CD8-positive, alpha-beta memory T cell (primary cell): ENCODE data around the gene TP73. TPM values are rescaled to one million over a fixed set of nuclear protein-coding genes. Genes with fewer than 3 reads are reported as not detected.

Experiments
- CTCF ChIA-PET: fragments of 350-600 bp; sonication (Branson Sonifier 250); formaldehyde crosslinking; loops from one replicate; lab custom pipeline; 2021; ENCODE audit warnings: antibody characterized with exemption; lab: Charles Lee
- POLR2A ChIA-PET: fragments of 350-600 bp; sonication (Branson Sonifier 250); formaldehyde crosslinking; loops from one replicate; lab custom pipeline; 2021; ENCODE audit warnings: antibody characterized with exemption; lab: Charles Lee
- DNase-seq, 5 donors: peaks; one replicate each; pipeline versions ENCODE4 v3.0.0 to v3.0.0-alpha.2; 2020 to 2022; ENCODE audit warnings: mixed read lengths in 1 of 5
- H3K27ac ChIP-seq: one replicate; pipeline ENCODE4 v1.7.0; 2013; ENCODE audit warnings: low read depth, mild to moderate bottlenecking, low read length, moderate library complexity
- H3K27me3 ChIP-seq: 2 replicates; pipeline ENCODE4 v1.7.0; 2013; ENCODE audit warnings: low read length, mild to moderate bottlenecking; ENCODE audit not compliant: insufficient read depth, poor library complexity, severe bottlenecking
- H3K36me3 ChIP-seq: 2 replicates; pipeline ENCODE4 v1.7.0; 2013; ENCODE audit warnings: mild to moderate bottlenecking, low read length, moderate library complexity; ENCODE audit not compliant: insufficient read depth
- H3K4me1 ChIP-seq: 2 replicates; pipeline ENCODE4 v1.7.0; 2013; ENCODE audit warnings: mild to moderate bottlenecking, low read length, moderate library complexity; ENCODE audit not compliant: insufficient read depth
- H3K4me3 ChIP-seq: 2 replicates; pipeline ENCODE4 v1.7.0; 2013; ENCODE audit warnings: mild to moderate bottlenecking, low read length
- H3K9me3 ChIP-seq: 2 replicates; pipeline ENCODE4 v1.7.0; 2013; ENCODE audit warnings: mild to moderate bottlenecking, low read length
- H3K27ac Mint-ChIP-seq, 8 donors: one replicate each; pipeline ENCODE4 v1.8.0; 2020 to 2021; ENCODE audit warnings: mixed read lengths in 8 of 8, mild to moderate bottlenecking in 6 of 8, inconsistent platforms in 3 of 8, moderate library complexity in 3 of 8
- H3K27me3 Mint-ChIP-seq, 2 donors: one replicate each; pipeline ENCODE4 v1.8.0; 2020 to 2021; ENCODE audit warnings: mixed read lengths in 2 of 2, mild to moderate bottlenecking in 1 of 2, moderate library complexity in 1 of 2
- H3K36me3 Mint-ChIP-seq, 3 donors: one replicate each; pipeline ENCODE4 v1.8.0; 2020 to 2021; ENCODE audit warnings: mixed read lengths in 3 of 3, inconsistent platforms in 1 of 3, mild to moderate bottlenecking in 1 of 3
- H3K4me1 Mint-ChIP-seq, 3 donors: one replicate each; pipeline ENCODE4 v1.8.0; 2020 to 2021; ENCODE audit warnings: mixed read lengths in 3 of 3, inconsistent platforms in 1 of 3, mild to moderate bottlenecking in 1 of 3
- H3K4me3 Mint-ChIP-seq, 7 donors: one replicate each; pipeline ENCODE4 v1.8.0; 2020 to 2021; ENCODE audit warnings: mixed read lengths in 7 of 7, mild to moderate bottlenecking in 6 of 7, moderate library complexity in 4 of 7, inconsistent platforms in 2 of 7
- H3K9me3 Mint-ChIP-seq, 5 donors: one replicate each; pipeline ENCODE4 v1.8.0; 2020 to 2022; ENCODE audit warnings: mixed read lengths in 5 of 5, mild to moderate bottlenecking in 3 of 5, moderate library complexity in 2 of 5, inconsistent platforms in 1 of 5
- polyA plus RNA-seq: library from polyadenylated mRNA; unstranded; fragments of 300-500 nt; fragmentation: Illumina TruSeq; gene quantifications from one replicate; pipeline ENCODE4 v1.2.3, GENCODE V29; 2021
- total RNA-seq, 2 experiments: library from RNA; stranded (reverse); gene quantifications; one replicate each; pipeline ENCODE4 v1.2.3, GENCODE V29; 2021

The TP73 gene
- total and polyA plus RNA-seq, 3 experiments from 2014 or later: 0.20 to 0.63 (median 0.49) TPM

DNA sequence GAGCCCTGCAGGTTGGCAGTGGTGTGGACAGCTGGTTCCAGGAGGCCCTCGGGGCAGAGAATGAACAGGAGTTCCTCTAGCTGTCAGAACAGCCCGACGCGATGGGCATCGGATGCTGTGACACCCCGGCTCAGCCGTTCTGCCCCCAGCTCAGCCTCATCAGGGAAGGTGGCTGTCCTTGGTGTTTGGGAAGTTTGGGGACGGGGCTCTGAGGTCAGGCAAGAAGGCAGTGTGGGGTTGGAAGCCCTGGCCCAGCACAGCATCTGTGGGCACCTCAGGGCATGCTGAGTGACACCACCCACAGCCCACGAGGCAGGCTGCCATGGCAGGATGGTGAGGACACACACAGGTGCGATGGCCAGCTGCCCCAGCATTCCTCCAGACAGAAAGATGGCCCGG, 59.1 kb downstream of the TP73 start:
- H3K4me1 ChIP-seq: no peaks in the 10 kb centered on the region
- no peak for DNase-seq
- ChIA-PET CTCF (interaction anchor here (0.5 kb wide), 1 partner anchor 286 kb away, joined by 3 read pairs; no protein-coding TSS in a partner anchor), POLR2A (no interaction called here)
- H3K36me3 ChIP-seq: no peaks in the 10 kb centered on the region
- no peak overlapping the region for H3K4me3 ChIP-seq
- no peaks in the 10 kb centered on the region for H3K4me1 Mint-ChIP-seq
- H3K9me3 Mint-ChIP-seq: no peaks in the 10 kb centered on the region
- no peaks in the 10 kb centered on the region for H3K27me3 ChIP-seq
- no peak overlapping the region for H3K4me3 Mint-ChIP-seq
- H3K9me3 ChIP-seq: no peaks in the 10 kb centered on the region
- H3K27ac ChIP-seq: no peak overlapping the region
- H3K36me3 Mint-ChIP-seq: no peaks in the 10 kb centered on the region
- H3K27me3 Mint-ChIP-seq: peaks cover 8 to 35% of the 10 kb centered on the region in 2 donors
- H3K27ac Mint-ChIP-seq: no peak overlapping the region

DNA sequence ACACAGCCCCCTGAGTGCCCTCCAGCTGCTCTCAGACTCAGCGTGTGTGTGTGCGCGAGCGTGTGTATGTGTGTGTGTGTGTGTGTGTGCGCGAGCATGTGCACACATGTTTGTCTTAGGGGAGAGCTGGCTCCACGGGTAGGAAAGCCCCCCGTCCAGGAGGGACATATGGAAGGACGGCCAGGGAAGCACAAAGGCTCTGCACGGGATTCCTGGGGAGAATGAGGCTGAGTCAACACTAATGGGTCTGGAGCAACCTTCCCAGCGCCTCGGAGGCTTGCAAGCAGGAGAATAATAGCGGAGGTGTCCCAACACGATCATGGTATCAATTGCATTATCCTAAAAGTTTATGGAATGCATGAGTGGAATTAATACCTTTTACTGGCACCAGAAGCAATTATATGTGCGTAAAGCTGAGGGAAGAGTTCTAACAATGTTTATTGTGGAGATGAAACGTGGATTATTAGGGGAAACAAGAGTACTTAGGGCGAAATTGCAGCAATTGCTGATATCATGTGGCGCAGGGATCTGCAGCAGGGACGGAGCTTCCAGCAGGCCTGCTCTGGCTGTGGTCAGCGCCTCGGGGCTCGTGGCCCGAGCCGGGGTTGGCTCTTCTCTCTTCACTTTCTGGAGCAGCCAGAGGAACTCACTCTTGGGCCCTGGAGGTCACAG, 59.6 kb downstream of the TP73 start:
- no peak for DNase-seq
- POLR2A ChIA-PET: no interaction called here
- Mint-ChIP-seq H3K4me3 (no peak overlapping the region), H3K36me3 (no peaks in the 10 kb centered on the region), H3K27me3 (peaks cover 9 to 39% of the 10 kb centered on the region in 2 donors), H3K27ac (no peak overlapping the region), H3K4me1 (no peaks in the 10 kb centered on the region), H3K9me3 (no peaks in the 10 kb centered on the region)
- CTCF ChIA-PET: interaction anchor here (0.5 kb wide), 1 partner anchor 287 kb away, joined by 3 read pairs; no protein-coding TSS in a partner anchor
- Histone ChIP-seq H3K36me3 (no peaks in the 10 kb centered on the region), H3K9me3 (no peaks in the 10 kb centered on the region), H3K27ac (no peak overlapping the region), H3K4me3 (no peak overlapping the region), H3K27me3 (no peaks in the 10 kb centered on the region), H3K4me1 (no peaks in the 10 kb centered on the region)

DNA sequence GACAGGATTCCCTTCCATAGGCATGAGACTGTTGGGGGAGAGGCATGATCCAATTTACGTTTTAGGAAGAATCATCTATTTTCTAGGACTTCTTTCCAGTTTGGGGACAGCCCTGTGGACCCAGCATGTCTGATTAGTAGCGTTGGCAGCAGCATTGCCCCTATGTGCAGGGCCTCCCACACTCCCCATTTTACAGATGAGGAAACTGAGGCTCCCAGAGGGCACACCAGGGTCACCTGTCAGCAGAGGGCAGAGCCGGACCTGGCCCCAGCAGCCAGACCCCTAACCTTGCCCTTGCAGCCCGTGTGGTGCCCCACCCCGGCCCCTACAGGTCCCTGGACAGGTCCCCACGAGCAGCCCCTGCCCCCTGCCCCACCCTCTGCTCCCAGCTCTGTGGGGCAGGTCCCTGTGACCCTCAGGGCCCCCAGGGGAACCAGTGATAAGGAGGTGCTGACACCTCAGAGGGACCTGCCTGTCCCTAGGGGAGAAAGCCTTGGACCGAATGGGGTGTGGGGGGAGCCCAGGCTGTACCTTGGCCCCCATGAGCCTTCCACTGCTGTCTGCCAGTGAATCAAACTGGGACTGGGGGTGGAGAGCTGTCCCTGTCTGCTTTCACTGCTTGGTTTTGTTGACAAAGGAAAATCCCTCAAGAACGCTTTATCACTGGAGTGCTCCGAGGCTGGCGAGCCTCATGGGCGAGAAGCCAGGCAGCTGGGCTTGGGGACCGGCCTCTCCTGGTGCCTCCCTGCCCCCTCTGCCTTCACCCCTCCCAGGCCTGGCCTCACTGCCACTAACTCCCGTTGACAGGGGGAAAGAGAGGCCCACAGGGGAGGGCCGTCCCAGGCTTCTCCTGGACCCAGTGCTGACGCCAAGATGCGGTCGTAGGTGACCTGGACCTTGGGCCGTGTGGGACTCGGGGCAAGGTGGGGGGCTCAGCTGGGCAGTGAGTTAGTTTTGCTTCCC, 60.5 kb downstream of the TP73 start:
- Mint-ChIP-seq H3K36me3 (no peaks in the 10 kb centered on the region), H3K4me3 (no peak overlapping the region), H3K9me3 (no peaks in the 10 kb centered on the region), H3K4me1 (no peaks in the 10 kb centered on the region), H3K27me3 (peaks cover 9 to 33% of the 10 kb centered on the region in 2 donors), H3K27ac (no peak overlapping the region)
- Histone ChIP-seq H3K9me3 (no peaks in the 10 kb centered on the region), H3K36me3 (no peaks in the 10 kb centered on the region), H3K27ac (no peak overlapping the region), H3K4me3 (no peak overlapping the region), H3K27me3 (no peaks in the 10 kb centered on the region), H3K4me1 (no peaks in the 10 kb centered on the region)
- ChIA-PET CTCF (no interaction called here), POLR2A (no interaction called here)
- no peak for DNase-seq

DNA sequence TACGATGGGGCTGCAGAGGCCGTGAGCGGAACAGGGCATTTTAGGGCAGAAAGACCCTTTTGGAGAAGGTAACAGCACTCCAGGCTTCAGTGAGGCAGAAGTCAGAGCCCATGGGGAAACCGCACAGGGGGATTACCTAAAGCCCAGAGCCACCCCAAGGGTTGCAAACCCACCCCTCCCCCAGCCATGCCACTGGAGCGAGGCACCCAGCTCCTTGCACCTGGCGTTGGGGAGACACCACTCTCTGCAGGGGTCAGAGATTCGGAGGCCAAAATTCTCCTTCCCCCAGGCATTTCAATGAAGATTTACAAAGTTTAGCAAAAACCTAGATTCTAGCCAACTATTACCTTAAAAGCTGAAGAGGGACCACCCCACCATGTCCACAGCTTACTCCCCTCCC, 61.5 kb downstream of the TP73 start:
- CTCF ChIA-PET: interaction anchor here (2.3 kb wide), 1 partner anchor 10 kb away, joined by 10 read pairs; no protein-coding TSS in a partner anchor
- Mint-ChIP-seq H3K4me1 (no peaks in the 10 kb centered on the region), H3K36me3 (no peaks in the 10 kb centered on the region), H3K4me3 (no peak overlapping the region), H3K27ac (no peak overlapping the region), H3K9me3 (no peaks in the 10 kb centered on the region), H3K27me3 (peaks cover 9 to 28% of the 10 kb centered on the region in 2 donors)
- H3K4me3 ChIP-seq: no peak overlapping the region
- H3K27me3 ChIP-seq: no peaks in the 10 kb centered on the region
- H3K9me3 ChIP-seq: no peaks in the 10 kb centered on the region
- POLR2A ChIA-PET: no interaction called here
- no peaks in the 10 kb centered on the region for H3K36me3 ChIP-seq
- no peak for DNase-seq
- H3K27ac ChIP-seq: no peak overlapping the region
- H3K4me1 ChIP-seq: no peaks in the 10 kb centered on the region

DNA sequence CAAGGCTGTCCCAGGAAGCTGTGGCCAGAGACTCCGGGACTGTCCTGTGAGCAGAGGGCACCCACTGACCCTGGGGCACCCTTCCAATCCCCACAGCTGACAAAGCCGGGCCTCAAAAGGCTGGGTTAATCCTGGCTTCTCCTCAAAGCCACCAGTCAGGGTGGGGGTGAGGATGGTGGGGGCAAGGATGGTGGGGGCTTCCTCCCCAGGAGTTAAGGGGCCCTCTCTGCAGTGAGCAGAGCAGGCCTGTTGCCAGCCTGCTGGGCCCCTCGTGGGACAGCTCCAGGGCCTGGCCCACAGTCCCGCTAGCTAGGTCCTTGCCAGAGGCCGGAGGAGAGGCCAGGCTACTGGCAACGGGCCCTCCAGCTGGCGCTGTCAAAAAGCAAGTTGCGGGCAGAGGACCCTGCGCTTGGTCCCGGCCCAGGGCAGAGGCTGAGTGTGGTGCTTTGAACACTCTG, 62.0 kb downstream of the TP73 start:
- Histone ChIP-seq H3K4me1 (peaks cover 2% of the 10 kb centered on the region), H3K27me3 (no peaks in the 10 kb centered on the region), H3K9me3 (no peaks in the 10 kb centered on the region), H3K36me3 (no peaks in the 10 kb centered on the region), H3K27ac (no peak overlapping the region), H3K4me3 (no peak overlapping the region)
- ChIA-PET POLR2A (no interaction called here), CTCF (interaction anchor here (2.3 kb wide), 1 partner anchor 10 kb away, joined by 10 read pairs; no protein-coding TSS in a partner anchor)
- H3K36me3 Mint-ChIP-seq: no peaks in the 10 kb centered on the region
- H3K27me3 Mint-ChIP-seq: peaks cover 9 to 24% of the 10 kb centered on the region in 2 donors
- no peaks in the 10 kb centered on the region for H3K4me1 Mint-ChIP-seq
- H3K27ac Mint-ChIP-seq: no peak overlapping the region
- no peaks in the 10 kb centered on the region for H3K9me3 Mint-ChIP-seq
- no peak for DNase-seq
- H3K4me3 Mint-ChIP-seq: no peak overlapping the region

DNA sequence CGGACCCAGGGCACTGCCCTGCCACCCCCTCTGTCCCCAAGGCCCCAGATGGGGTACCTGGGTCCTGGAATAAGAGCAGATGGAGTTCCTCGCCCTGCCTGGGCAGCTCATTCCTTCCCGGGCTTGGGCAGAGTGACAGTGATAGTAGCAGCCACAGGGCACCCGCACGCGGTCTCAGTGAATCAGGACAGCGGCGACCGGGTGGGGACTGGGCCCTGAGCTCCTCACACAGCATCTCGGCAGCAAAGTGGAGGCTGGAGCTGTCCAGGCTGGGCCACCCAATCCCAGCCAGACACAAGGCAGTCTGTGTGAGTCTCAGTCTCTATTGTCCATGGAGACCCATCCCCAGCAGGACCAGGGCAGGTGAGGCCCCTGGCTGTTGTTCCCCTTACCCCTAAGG, 62.5 kb downstream of the TP73 start:
- Mint-ChIP-seq H3K4me3 (no peak overlapping the region), H3K4me1 (no peaks in the 10 kb centered on the region), H3K9me3 (no peaks in the 10 kb centered on the region), H3K36me3 (no peaks in the 10 kb centered on the region), H3K27ac (no peak overlapping the region), H3K27me3 (peaks cover 6 to 20% of the 10 kb centered on the region in 2 donors)
- Histone ChIP-seq H3K27me3 (no peaks in the 10 kb centered on the region), H3K9me3 (no peaks in the 10 kb centered on the region), H3K4me1 (peaks cover 7% of the 10 kb centered on the region), H3K4me3 (no peak overlapping the region), H3K27ac (no peak overlapping the region), H3K36me3 (no peaks in the 10 kb centered on the region)
- CTCF ChIA-PET: interaction anchor here (2.3 kb wide), 1 partner anchor 9 kb away, joined by 10 read pairs; no protein-coding TSS in a partner anchor
- POLR2A ChIA-PET: no interaction called here
- no peak for DNase-seq

DNA sequence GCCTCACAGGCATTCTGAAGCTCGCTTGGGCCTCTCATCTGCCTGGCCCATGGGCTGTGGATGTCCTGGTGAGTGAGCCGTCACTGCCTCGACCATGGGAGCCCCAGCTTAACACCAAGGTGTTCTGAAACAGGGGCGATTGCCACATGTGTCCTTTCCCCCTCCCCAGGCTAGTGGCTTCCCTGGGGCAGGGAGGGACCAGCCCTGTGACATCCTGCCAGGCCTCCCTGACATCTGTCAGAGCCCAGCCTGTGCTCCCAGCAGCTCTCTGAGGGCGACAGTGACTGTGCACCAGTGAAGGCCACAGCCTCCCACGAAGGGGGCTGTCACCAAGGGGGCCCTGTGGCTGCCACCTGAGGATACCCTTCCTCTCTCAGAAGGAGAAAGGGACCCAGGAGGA, 64.0 kb downstream of the TP73 start:
- no peak overlapping the region for H3K27ac Mint-ChIP-seq
- no peak overlapping the region for H3K27ac ChIP-seq
- peaks cover 12% of the 10 kb centered on the region for H3K4me1 ChIP-seq
- H3K4me3 ChIP-seq: no peak overlapping the region
- H3K4me1 Mint-ChIP-seq: peaks cover 0 to 1% (median 0%) of the 10 kb centered on the region in 3 donors
- no peaks in the 10 kb centered on the region for H3K9me3 Mint-ChIP-seq
- H3K36me3 ChIP-seq: no peaks in the 10 kb centered on the region
- peaks cover 2 to 10% of the 10 kb centered on the region in 2 donors for H3K27me3 Mint-ChIP-seq
- H3K4me3 Mint-ChIP-seq: no peak overlapping the region
- POLR2A ChIA-PET: no interaction called here
- no peaks in the 10 kb centered on the region for H3K9me3 ChIP-seq
- CTCF ChIA-PET: interaction anchor here (2.3 kb wide), 1 partner anchor 8 kb away, joined by 10 read pairs; no protein-coding TSS in a partner anchor
- DNase-seq: no peak
- H3K27me3 ChIP-seq: no peaks in the 10 kb centered on the region
- H3K36me3 Mint-ChIP-seq: no peaks in the 10 kb centered on the region
